ENCODE measurements around the gene CCDC194. TPM values are rescaled to one million over a fixed set of nuclear protein-coding genes. Genes with fewer than 3 reads are reported as not detected.

The CCDC194 gene
- total and polyA plus RNA-seq, 4 donors: 0.12 to 0.50 TPM; not detected in 2

DNA sequence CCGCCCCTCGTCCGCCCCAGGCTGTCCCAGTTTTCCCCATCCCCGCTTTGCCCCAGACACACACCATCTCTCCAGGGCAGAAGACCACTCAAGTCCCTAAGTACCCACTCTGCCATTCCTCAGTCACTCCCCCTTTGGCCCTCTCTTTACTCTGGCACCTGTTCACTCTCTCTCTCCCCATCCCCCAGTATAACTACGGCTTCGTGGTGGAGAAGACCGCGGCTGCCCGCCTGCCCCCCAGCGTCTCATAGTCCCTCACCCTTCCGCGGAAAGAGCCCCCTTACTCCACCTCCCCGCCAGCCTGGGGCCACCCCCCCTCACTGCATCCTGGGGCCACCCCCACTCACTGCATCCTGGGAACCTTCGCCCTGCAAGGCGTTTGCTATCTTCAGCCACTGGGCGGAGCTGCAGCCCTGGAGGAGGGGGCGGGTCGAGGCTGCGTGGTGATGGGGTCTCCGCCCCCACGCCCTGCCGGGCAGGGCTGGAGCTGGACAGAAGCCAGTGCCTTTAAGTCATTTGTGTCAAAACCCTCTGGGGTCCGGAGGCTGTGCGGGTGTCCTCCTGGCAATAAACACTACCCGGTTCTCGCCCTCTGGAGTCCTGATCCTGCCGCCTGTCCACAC, 30.9 kb upstream of the CCDC194 start:
- Histone ChIP-seq H3K27ac (ENCODE audit: low read depth in 1 of 2, low read length in 2 of 2) (no peak overlapping the region), H3K27me3 (ENCODE audit: control insufficient read depth in 4 of 4, insufficient read depth in 4 of 4, low read length in 3 of 4) (no peaks in the 10 kb centered on the region), H3K4me3 (ENCODE audit: low read depth in 1 of 3, low read length in 3 of 3) (no peak overlapping the region), H3K9me3 (ENCODE audit: control insufficient read depth in 4 of 4, low read length in 3 of 4) (no peaks in the 10 kb centered on the region), H3K4me1 (ENCODE audit: control insufficient read depth in 4 of 4, insufficient read depth in 4 of 4, low read length in 3 of 4) (peaks cover 0 to 6% (median 2%) of the 10 kb centered on the region in 4 donors), H3K9ac (ENCODE audit: low read depth in 1 of 2, low read length in 2 of 2) (no peak overlapping the region), H3K36me3 (ENCODE audit: control insufficient read depth in 4 of 4, insufficient read depth in 3 of 4, low read depth in 1 of 4, low read length in 3 of 4) (peaks cover 0 to 2% (median 0%) of the 10 kb centered on the region in 4 donors)
- 54% methylated on average over 27 of the region's 27 CpGs for WGBS
- TF ChIP-seq JUND (IDR thresholded peaks at IDR 0.05) (no peak), RAD21 (IDR thresholded peaks at IDR 0.05) (no peak), TAF1 (conservative IDR thresholded peaks at IDR 0.05) (no peak), YY1 (IDR thresholded peaks at IDR 0.05) (no peak), RXRA (IDR thresholded peaks at IDR 0.05) (no peak), NR2F2 (IDR thresholded peaks at IDR 0.05) (no peak), HNF4A (conservative IDR thresholded peaks at IDR 0.05) (no peak), HNF4G (IDR thresholded peaks at IDR 0.05) (no peak), FOXA1 (IDR thresholded peaks at IDR 0.05) (no peak), EGR1 (IDR thresholded peaks at IDR 0.05; ENCODE audit: low read depth in 2 of 2) (no peak), FOXA2 (IDR thresholded peaks at IDR 0.05) (no peak), GABPA (IDR thresholded peaks at IDR 0.05 in 1 of 2, conservative IDR thresholded peaks at IDR 0.05 in 1 of 2) (no peak)
- TF ChIP-seq, protein P1, sequence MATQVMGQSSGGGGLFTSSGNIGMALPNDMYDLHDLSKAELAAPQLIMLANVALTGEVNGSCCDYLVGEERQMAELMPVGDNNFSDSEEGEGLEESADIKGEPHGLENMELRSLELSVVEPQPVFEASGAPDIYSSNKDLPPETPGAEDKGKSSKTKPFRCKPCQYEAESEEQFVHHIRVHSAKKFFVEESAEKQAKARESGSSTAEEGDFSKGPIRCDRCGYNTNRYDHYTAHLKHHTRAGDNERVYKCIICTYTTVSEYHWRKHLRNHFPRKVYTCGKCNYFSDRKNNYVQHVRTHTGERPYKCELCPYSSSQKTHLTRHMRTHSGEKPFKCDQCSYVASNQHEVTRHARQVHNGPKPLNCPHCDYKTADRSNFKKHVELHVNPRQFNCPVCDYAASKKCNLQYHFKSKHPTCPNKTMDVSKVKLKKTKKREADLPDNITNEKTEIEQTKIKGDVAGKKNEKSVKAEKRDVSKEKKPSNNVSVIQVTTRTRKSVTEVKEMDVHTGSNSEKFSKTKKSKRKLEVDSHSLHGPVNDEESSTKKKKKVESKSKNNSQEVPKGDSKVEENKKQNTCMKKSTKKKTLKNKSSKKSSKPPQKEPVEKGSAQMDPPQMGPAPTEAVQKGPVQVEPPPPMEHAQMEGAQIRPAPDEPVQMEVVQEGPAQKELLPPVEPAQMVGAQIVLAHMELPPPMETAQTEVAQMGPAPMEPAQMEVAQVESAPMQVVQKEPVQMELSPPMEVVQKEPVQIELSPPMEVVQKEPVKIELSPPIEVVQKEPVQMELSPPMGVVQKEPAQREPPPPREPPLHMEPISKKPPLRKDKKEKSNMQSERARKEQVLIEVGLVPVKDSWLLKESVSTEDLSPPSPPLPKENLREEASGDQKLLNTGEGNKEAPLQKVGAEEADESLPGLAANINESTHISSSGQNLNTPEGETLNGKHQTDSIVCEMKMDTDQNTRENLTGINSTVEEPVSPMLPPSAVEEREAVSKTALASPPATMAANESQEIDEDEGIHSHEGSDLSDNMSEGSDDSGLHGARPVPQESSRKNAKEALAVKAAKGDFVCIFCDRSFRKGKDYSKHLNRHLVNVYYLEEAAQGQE (IDR thresholded peaks at IDR 0.05): no peak
- TF ChIP-seq, protein P2, sequence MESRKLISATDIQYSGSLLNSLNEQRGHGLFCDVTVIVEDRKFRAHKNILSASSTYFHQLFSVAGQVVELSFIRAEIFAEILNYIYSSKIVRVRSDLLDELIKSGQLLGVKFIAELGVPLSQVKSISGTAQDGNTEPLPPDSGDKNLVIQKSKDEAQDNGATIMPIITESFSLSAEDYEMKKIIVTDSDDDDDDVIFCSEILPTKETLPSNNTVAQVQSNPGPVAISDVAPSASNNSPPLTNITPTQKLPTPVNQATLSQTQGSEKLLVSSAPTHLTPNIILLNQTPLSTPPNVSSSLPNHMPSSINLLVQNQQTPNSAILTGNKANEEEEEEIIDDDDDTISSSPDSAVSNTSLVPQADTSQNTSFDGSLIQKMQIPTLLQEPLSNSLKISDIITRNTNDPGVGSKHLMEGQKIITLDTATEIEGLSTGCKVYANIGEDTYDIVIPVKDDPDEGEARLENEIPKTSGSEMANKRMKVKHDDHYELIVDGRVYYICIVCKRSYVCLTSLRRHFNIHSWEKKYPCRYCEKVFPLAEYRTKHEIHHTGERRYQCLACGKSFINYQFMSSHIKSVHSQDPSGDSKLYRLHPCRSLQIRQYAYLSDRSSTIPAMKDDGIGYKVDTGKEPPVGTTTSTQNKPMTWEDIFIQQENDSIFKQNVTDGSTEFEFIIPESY (IDR thresholded peaks at IDR 0.05): no peak
- TF ChIP-seq, protein P3, sequence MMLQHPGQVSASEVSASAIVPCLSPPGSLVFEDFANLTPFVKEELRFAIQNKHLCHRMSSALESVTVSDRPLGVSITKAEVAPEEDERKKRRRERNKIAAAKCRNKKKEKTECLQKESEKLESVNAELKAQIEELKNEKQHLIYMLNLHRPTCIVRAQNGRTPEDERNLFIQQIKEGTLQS (IDR thresholded peaks at IDR 0.05): no peak
- TF ChIP-seq, protein P4, sequence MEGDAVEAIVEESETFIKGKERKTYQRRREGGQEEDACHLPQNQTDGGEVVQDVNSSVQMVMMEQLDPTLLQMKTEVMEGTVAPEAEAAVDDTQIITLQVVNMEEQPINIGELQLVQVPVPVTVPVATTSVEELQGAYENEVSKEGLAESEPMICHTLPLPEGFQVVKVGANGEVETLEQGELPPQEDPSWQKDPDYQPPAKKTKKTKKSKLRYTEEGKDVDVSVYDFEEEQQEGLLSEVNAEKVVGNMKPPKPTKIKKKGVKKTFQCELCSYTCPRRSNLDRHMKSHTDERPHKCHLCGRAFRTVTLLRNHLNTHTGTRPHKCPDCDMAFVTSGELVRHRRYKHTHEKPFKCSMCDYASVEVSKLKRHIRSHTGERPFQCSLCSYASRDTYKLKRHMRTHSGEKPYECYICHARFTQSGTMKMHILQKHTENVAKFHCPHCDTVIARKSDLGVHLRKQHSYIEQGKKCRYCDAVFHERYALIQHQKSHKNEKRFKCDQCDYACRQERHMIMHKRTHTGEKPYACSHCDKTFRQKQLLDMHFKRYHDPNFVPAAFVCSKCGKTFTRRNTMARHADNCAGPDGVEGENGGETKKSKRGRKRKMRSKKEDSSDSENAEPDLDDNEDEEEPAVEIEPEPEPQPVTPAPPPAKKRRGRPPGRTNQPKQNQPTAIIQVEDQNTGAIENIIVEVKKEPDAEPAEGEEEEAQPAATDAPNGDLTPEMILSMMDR (IDR thresholded peaks at IDR 0.05; ENCODE audit: low read depth, low read length, missing input control): no peak
- TF ChIP-seq, protein P5, sequence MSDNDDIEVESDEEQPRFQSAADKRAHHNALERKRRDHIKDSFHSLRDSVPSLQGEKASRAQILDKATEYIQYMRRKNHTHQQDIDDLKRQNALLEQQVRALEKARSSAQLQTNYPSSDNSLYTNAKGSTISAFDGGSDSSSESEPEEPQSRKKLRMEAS (IDR thresholded peaks at IDR 0.05): no peak
- DNase-seq (ENCODE audit: low spot score): no peak
